ENCODE measurements around the gene ATG14. TPM values are rescaled to one million over a fixed set of nuclear protein-coding genes. Genes with fewer than 3 reads are reported as not detected.

Gene ATG14
- total and polyA plus RNA-seq, 2 of the 8 experiments (the other 6 are each of a cell fraction or from before 2014, with no cell fraction given), result 4.9 to 10.8 TPM

GRCh38 chr14:55399852-55400251, 11.8 kb downstream of the ATG14 start (continued):
- no peak for TF ChIP-seq KDM4A (IDR thresholded peaks at IDR 0.05; ENCODE audit: low read depth, low read length, severe bottlenecking)
- no peak for TF ChIP-seq POU5F1 (IDR thresholded peaks at IDR 0.05; ENCODE audit: low read depth, low read length)
- TF ChIP-seq RNF2 (IDR thresholded peaks at IDR 0.05; ENCODE audit: borderline replicate concordance, low read depth, low read length, missing control alignments, poor library complexity, severe bottlenecking), result no peak
- TF ChIP-seq ASH2L (IDR thresholded peaks at IDR 0.05; ENCODE audit: low read length), result no peak

Data from H1 (cell line).